DND-41 (cell line): ENCODE measurements around the gene PAFAH1B1.

Experiments
- ATAC-seq: fragments of 200-7000 bp; cut with Tn5 transposase; 3 replicates; pipeline ENCODE4 v1.9.1; 2021; ENCODE audit warnings: low read depth; ENCODE audit not compliant: insufficient read depth
- DNase-seq: peaks from one replicate; pipeline ENCODE4 v3.0.0-alpha.2; 2020
- H2AFZ ChIP-seq: 2 replicates; pipeline ENCODE4 v1.6.0; 2012; ENCODE audit warnings: low read depth, low read length
- H3K27ac ChIP-seq: 2 replicates; pipeline ENCODE4 v1.5.1; 2012; ENCODE audit warnings: low read length, inconsistent platforms
- H3K27me3 ChIP-seq: fragments of 200-600 bp; sonication (generic); 2 replicates; pipeline ENCODE4 v1.6.0; 2012; ENCODE audit warnings: low read length, mild to moderate bottlenecking, inconsistent platforms; ENCODE audit not compliant: insufficient read depth, poor library complexity
- H3K36me3 ChIP-seq: 2 replicates; pipeline ENCODE4 v1.5.1; 2012; ENCODE audit warnings: low read length, inconsistent platforms; ENCODE audit not compliant: insufficient read depth
- H3K4me1 ChIP-seq: 2 replicates; pipeline ENCODE4 v1.5.1; 2012; ENCODE audit warnings: mild to moderate bottlenecking, low read length; ENCODE audit not compliant: insufficient read depth
- H3K4me2 ChIP-seq: 2 replicates; pipeline ENCODE4 v1.6.0; 2012; ENCODE audit warnings: mild to moderate bottlenecking, moderate library complexity, low read length, inconsistent platforms; ENCODE audit not compliant: insufficient read depth
- H3K4me3 ChIP-seq, 2 experiments: fragments of 200-600 bp in 1 of 2; shearing (Covaris generic) in 1 of 2; 2 replicates each; pipeline ENCODE4 v1.5.1; 2012 to 2016; ENCODE audit warnings: inconsistent platforms in 2 of 2, low read length in 2 of 2, mild to moderate bottlenecking in 2 of 2, low read depth in 1 of 2, moderate library complexity in 1 of 2
- H3K79me2 ChIP-seq: 2 replicates; pipeline ENCODE4 v1.6.0; 2012; ENCODE audit warnings: low read length, inconsistent platforms; ENCODE audit not compliant: insufficient read depth
- H3K9ac ChIP-seq: 2 replicates; pipeline ENCODE4 v1.6.0; 2012; ENCODE audit warnings: low read depth, mild to moderate bottlenecking, inconsistent platforms, low read length, moderate library complexity
- H3K9me3 ChIP-seq: 2 replicates; pipeline ENCODE4 v1.5.1; 2012; ENCODE audit warnings: low read length, moderate library complexity, mild to moderate bottlenecking, inconsistent platforms; ENCODE audit not compliant: insufficient read depth, severe bottlenecking
- H4K20me1 ChIP-seq: 2 replicates; pipeline ENCODE4 v1.6.0; 2012; ENCODE audit warnings: low read length; ENCODE audit not compliant: insufficient read depth
- CTCF ChIP-seq: IDR thresholded peaks from 2 replicates; pipeline ENCODE4 v1.5.1; 2012; ENCODE audit warnings: borderline replicate concordance, low read length, moderate library complexity, mild to moderate bottlenecking; ENCODE audit not compliant: poor library complexity, severe bottlenecking; ENCODE audit errors: extremely low read depth
- EZH2 ChIP-seq: IDR thresholded peaks from 3 replicates; pipeline ENCODE4 v1.6.1; 2012; ENCODE audit warnings: borderline replicate concordance, low read depth, mild to moderate bottlenecking, moderate library complexity, low read length, inconsistent platforms; ENCODE audit not compliant: severe bottlenecking

The PAFAH1B1 gene

GRCh38 chr17:2700491-2701141 is 107.2 kb downstream of the PAFAH1B1 start:
- Histone ChIP-seq H4K20me1 (peaks cover 47% of the 10 kb centered on the region), H3K4me1 (no peaks in the 10 kb centered on the region), H3K27me3 (no peaks in the 10 kb centered on the region), H3K36me3 (peaks cover 90% of the 10 kb centered on the region), H3K4me3 (no peak overlapping the region), H3K79me2 (peaks cover 20% of the 10 kb centered on the region), H3K9ac (no peak overlapping the region), H3K4me2 (no peak overlapping the region), H2AFZ (no peak overlapping the region), H3K9me3 (no peaks in the 10 kb centered on the region), H3K27ac (no peak overlapping the region)
- ATAC-seq (no peak), DNase-seq (no peak)
- no peak for TF ChIP-seq CTCF
- TF ChIP-seq EZH2: no peak

- Histone ChIP-seq H3K27ac (no peak overlapping the region), H3K4me1 (no peaks in the 10 kb centered on the region), H3K9me3 (no peaks in the 10 kb centered on the region), H3K4me2 (no peak overlapping the region), H3K4me3 (no peak overlapping the region), H3K27me3 (no peaks in the 10 kb centered on the region), H3K36me3 (peaks cover 82% of the 10 kb centered on the region), H3K9ac (no peak overlapping the region), H2AFZ (no peak overlapping the region), H4K20me1 (peaks cover 47% of the 10 kb centered on the region), H3K79me2 (peaks cover 27% of the 10 kb centered on the region)
- no peak for ATAC-seq
- DNase-seq: no peak
- TF ChIP-seq EZH2 (no peak), CTCF (no peak)
Observed at GRCh38 chr17:2701161-2701995, 107.9 kb downstream of the PAFAH1B1 start.

- Histone ChIP-seq H3K4me2 (no peak overlapping the region), H3K4me3 (no peak overlapping the region), H3K9me3 (no peaks in the 10 kb centered on the region), H3K27ac (no peak overlapping the region), H3K36me3 (peaks cover 79% of the 10 kb centered on the region), H2AFZ (no peak overlapping the region), H3K27me3 (no peaks in the 10 kb centered on the region), H3K4me1 (peaks cover 3% of the 10 kb centered on the region; the same call in 1 of the 2 replicates), H4K20me1 (peaks cover 52% of the 10 kb centered on the region), H3K9ac (no peak overlapping the region), H3K79me2 (peaks cover 35% of the 10 kb centered on the region)
- DNase-seq (no peak), ATAC-seq (no peak)
- no peak for TF ChIP-seq EZH2
- no peak for TF ChIP-seq CTCF
Observed at GRCh38 chr17:2701996-2702741, 108.7 kb downstream of the PAFAH1B1 start.
